Hematopoietic multipotent progenitor cell treated with erythropoietin and hydrocortisone succinate and interleukin-3 and kit ligand, for 8 days (in vitro differentiated cells): ENCODE measurements around the gene CFAP46.
"Not testable (repeated sequence)": the region's sequence is repeated elsewhere in the genome, so short reads cannot be mapped to it uniquely, and the experiment has no call there.

ENCODE experiments used
- DNase-seq: peaks from one replicate; pipeline ENCODE4 v3.0.0-alpha.2; 2015

The CFAP46 gene

DNA sequence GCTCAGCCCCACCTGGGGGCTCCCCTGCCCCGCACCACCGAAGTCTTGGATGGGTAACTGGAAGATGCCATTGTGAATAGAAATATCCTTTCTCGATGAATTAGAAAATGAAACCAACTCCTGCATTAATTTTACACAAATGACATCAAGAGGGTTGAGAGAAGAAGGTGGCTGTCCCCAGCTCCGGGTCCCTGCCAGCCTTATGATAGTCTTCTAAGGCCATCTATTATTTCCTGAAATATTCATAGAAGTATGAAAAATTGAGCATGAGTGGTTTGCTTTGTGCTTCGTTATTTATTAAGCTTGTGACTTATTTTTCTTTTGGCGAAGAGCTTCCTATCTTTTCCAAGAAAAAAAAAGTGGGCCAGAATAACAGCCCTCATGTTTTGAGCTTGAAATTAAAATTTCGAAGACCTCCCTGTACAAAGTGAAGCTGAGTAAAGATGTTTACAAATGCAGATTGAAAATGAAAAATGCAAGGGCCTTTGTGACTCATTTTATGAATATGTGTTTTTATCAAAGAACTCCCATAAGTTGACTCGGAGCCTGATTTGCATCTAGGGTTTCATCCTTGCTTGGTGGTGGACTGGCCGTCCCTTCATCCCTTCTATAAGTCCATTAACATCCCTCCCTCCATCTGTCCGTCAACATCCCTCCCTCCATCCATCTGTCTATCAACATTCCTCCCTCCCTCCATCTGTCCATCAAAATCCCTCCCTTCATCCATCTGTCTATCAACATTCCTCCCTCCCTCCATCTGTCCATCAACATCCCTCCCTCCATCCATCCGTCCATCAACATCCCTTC lies 20.5 kb upstream of the CFAP46 start:
- no peak for DNase-seq

- DNase-seq: peak; percentile 36
These were observed 19.6 kb upstream of the CFAP46 start for GRCh38 chr10:132961787-132962622.

DNA sequence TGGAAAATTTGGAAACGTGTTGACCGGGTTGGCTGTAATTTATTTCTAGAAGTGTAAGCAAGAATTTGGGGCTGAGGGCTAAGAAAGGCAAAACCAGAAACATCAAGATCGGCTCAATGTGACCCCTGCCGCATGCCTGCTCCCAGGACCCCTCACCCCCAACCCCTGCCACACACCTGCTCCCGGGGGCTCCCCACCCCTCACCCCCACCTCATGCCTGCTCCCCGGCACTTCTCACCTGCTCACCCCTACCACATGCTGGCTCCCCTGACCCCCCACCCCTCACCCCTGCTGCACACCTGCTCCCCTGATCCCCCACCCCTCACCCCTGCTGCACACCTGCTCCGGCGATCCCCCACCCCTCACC lies 19.0 kb upstream of the CFAP46 start:
- no peak for DNase-seq

GRCh38 chr10:132960631-132961419 lies 18.5 kb upstream of the CFAP46 start:
- no peak for DNase-seq

DNA sequence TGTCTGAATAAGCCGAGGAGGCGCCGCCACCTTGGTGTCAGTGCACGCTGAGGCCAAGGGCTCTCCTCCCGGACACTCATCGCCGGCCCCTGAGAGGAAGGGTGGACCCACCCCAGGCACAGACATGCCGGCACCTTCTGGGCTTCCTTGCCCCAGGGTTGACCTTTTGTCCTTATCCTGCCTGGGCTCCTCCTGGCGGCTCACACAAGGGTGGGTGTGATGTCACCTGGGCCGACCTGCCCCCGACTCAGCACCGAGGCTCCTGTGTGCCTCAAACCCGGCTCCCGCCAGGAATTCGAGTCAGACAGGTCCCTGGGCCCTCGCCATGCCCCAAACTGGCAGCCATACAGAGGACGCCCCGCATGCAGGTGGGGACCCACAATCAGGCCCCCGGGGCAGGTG lies 17.7 kb upstream of the CFAP46 start:
- no peak for DNase-seq

- no peak for DNase-seq
These were observed 17.2 kb upstream of the CFAP46 start for GRCh38 chr10:132959559-132959961.

DNA sequence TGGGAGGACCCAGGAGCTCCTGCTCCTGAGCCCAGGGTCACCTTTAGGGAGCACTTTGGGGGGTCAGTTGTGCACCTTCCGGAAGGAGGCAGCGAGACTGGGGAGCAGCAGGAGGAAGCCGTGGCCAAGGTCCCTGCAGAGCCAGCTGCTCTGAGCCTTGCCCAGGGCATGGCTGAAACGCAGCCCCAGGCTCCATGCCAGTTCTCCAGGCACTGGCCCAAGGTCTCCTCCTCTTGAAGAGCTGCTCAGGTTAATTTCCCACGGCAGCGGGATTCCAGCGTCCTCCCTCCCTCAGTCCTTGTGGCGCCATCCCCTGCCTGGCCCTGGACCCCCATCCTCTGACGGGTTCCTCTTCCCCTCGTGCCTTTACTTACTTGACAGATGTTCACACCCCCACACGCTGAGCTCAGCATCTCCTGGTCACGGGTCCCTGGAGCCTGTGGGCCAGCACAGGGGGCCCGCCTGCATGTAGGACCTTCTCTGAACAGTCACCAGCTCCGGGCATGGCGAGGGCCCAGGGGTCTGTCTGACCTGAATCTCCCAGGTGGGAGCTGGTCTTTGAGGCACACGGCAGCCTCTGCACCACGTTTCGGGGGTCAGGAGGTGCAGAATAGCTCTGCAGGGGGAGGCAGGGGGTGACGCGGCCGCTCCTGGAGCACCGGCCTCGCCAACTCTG lies 16.7 kb upstream of the CFAP46 start:
- DNase-seq: no peak

GRCh38 chr10:132957981-132958882 lies 15.9 kb upstream of the CFAP46 start:
- no peak for DNase-seq

DNA sequence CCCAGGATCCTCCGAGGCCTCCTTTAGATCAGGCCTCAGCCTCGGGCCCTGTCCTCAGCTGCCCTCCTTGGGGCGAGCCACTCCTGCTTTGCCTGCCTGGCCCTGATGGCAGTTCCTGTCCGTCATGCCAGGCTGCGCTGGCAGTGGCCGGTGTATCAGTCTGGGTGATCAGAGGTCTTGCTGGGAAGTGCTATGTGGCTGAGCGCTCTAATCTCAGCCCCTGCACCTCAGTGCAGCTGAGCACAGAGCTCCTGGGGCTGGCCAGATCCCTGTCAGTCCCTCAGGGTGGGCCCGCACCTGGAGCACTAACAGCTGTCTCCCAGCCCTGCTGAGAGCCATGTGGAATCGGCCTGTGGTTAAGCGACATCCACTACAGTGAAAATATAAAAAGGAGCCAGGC lies 14.8 kb upstream of the CFAP46 start:
- DNase-seq: no peak

GRCh38 chr10:132956259-132956658 lies 13.9 kb upstream of the CFAP46 start:
- DNase-seq: not testable (repeated sequence)

DNA sequence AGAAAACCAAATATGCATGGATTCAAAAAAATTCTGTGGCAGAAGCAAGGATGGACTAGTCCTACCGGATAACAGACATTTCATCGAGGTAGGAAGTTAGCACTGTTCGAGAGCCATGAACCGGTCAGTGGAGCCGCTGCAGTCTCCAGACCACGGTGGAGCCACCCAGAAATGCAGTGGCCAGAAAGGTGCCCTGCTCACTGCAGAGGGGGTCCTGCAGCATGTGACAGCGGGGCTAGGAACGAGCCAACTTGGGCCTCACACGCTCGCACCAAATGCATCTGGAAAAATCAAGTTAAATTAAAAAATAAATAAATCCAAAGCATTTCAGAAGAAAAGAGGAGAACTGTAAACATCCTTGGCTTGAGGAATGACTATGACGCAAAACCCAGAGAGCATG lies 13.1 kb upstream of the CFAP46 start:
- no peak for DNase-seq

DNA sequence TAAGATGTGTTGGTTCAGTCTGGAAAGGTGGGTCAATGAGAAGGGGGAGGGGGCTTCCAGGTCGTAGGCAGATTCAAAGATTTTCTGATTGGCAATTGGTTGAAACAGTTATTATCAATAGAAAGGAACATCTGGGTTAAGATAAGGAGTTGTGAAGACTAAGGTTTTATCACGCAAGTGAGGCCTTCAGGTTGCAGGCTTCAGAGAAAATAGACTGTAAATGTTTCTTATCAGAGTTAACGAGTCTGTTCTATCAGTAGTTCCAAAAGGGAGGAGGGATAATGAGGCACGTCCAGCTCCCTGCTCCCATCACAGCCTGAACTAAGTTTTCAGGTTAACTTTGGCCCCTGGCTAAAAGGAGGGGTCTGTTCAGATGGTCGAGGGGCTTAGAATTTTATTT lies 11.1 kb upstream of the CFAP46 start:
- no peak for DNase-seq

DNA sequence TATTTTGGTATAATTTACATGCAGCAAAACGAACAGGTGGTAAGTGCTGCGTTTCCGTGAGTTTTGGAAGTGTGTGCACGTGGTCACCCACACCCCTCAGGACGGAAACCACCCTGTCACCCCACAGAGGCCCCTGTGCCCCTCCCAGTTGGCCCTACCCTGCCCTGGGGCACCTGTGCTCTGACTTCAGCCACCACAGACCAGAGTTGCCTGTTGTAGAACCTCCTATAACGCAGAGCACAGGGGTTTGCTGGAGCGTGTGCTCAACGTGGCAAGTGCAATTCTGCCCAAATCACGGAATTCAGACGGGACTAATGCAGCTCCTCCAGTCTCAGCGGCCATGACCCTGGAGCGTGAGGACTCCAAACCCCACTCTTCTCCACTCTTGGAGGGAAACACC lies 9.6 kb upstream of the CFAP46 start:
- DNase-seq: no peak

DNA sequence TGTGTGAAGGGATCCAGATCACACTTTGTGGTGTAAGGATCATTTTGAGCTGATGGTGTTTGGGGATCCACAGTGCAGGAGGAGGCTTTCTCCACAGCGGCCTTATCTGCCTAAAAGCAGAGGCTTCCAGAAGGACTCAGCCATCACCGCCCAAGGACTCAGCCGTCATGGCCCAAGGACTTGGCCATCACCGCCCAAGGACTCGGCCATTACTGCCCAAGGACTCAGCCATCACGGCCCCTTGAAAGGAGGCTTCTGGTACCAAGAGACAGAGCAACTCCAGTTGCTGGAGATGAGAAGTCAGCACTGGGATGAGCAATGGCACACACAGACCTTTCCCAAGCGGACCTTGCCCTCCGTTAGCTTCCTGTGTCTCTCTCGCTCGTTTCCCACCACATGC lies 6.0 kb upstream of the CFAP46 start:
- no peak for DNase-seq

DNA sequence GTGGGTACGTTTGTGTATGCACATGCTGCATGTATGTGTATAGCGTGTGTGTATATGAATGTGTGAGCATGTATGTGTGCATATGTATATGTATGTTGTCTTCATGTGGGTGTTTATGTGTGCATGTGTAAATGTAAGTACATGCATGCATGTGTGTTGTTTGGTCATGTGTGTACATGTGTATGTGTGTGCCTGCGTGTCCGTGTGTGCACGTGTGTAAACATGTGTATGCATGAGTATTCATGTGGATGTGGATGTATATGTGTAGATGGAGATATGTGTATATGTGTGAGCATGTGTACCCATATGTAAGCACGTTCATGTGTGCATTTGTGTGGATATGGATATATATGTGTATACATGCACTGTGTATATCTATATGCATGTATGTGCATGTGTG lies 5.5 kb upstream of the CFAP46 start:
- DNase-seq: no peak

- no peak for DNase-seq
These were observed 4.6 kb upstream of the CFAP46 start for GRCh38 chr10:132946806-132947546.

- no peak for DNase-seq
These were observed 3.9 kb upstream of the CFAP46 start for GRCh38 chr10:132946311-132946710.

GRCh38 chr10:132945894-132946255 lies 3.5 kb upstream of the CFAP46 start:
- no peak for DNase-seq

DNA sequence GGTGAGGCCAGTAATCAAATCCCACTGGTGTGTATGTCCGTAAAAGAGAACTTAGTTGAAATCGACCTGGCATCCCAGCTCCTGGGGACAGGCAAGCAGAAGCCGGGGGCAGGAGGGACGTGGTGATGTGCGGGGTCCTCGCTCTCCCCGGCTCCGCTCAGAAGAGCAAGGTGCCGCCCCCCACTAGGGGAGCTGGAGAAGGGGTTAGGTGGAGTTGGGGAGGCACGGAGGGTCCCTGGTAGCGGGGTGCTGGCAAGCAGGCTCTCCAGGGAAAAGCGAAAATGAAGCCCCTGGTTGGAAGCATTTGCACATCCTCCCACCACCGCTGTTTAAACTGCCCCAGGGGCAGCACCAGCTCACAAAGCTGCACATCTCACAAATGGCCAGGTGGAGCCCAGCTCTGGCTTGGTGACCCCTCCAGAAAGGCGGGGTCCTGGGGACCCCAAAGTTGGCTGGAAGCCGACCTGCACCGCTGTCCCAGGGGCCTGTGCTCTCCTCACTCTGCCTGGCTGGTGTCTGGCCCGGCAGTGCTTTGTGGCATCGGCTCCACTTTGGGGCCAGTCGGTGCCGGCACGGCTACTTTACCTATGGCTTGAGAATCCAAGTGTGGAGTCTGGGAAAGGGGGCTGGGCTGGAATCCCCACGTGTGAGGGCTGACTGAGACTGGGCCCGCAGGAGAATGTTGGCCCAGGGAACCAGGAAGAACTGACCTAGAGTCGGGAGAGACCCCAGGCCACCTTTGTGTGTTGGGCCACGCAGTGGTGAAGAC lies 2.9 kb upstream of the CFAP46 start:
- DNase-seq: no peak

- no peak for DNase-seq
These were observed 2.1 kb upstream of the CFAP46 start for GRCh38 chr10:132944510-132944909.
